HG03460 (cell line): ENCODE data around the gene ST6GALNAC3.

Source experiments
- ATAC-seq: cut with Tn5 transposase; IDR thresholded peaks from one replicate; pipeline ENCODE4 v1.9.1; 2021; ENCODE audit not compliant: unreplicated experiment

Gene ST6GALNAC3

GRCh38 chr1:76279101-76279748 lies 204.7 kb downstream of the ST6GALNAC3 start:
- ATAC-seq: no peak

- ATAC-seq: no peak
Observed at GRCh38 chr1:76281306-76281705, 206.8 kb downstream of the ST6GALNAC3 start.

GRCh38 chr1:76284842-76285241 lies 210.3 kb downstream of the ST6GALNAC3 start:
- no peak for ATAC-seq

GRCh38 chr1:76285578-76286135 lies 211.1 kb downstream of the ST6GALNAC3 start:
- no peak for ATAC-seq

- no peak for ATAC-seq
Observed at GRCh38 chr1:76287917-76288316, 213.4 kb downstream of the ST6GALNAC3 start.

GRCh38 chr1:76288758-76289483 lies 214.4 kb downstream of the ST6GALNAC3 start:
- ATAC-seq: no peak

- ATAC-seq: no peak
Observed at GRCh38 chr1:76289692-76290091, 215.1 kb downstream of the ST6GALNAC3 start.

- no peak for ATAC-seq
Observed at GRCh38 chr1:76290271-76290670, 215.7 kb downstream of the ST6GALNAC3 start.

GRCh38 chr1:76291191-76291590 lies 216.6 kb downstream of the ST6GALNAC3 start:
- no peak for ATAC-seq

- ATAC-seq: no peak
Observed at GRCh38 chr1:76291737-76292136, 217.2 kb downstream of the ST6GALNAC3 start.

- peak; percentile 70 for ATAC-seq
Observed at GRCh38 chr1:76292418-76293184, 218.1 kb downstream of the ST6GALNAC3 start.

- no peak for ATAC-seq
Observed at GRCh38 chr1:76293831-76294230, 219.3 kb downstream of the ST6GALNAC3 start.

- peak; percentile 69 for ATAC-seq
Observed at GRCh38 chr1:76294482-76295194, 220.1 kb downstream of the ST6GALNAC3 start.

- no peak for ATAC-seq
Observed at GRCh38 chr1:76298399-76298798, 223.9 kb downstream of the ST6GALNAC3 start.

- no peak for ATAC-seq
Observed at GRCh38 chr1:76299036-76299435, 224.5 kb downstream of the ST6GALNAC3 start.

GRCh38 chr1:76300556-76300955 lies 226.0 kb downstream of the ST6GALNAC3 start:
- no peak for ATAC-seq

GRCh38 chr1:76302711-76303339 lies 228.3 kb downstream of the ST6GALNAC3 start:
- no peak for ATAC-seq

GRCh38 chr1:76303340-76303717 lies 228.8 kb downstream of the ST6GALNAC3 start:
- no peak for ATAC-seq

- ATAC-seq: no peak
Observed at GRCh38 chr1:76313304-76313703, 238.8 kb downstream of the ST6GALNAC3 start.

GRCh38 chr1:76314730-76315129 lies 240.2 kb downstream of the ST6GALNAC3 start:
- ATAC-seq: no peak
